HG03097 (cell line): Measurements from ENCODE around the gene DENND5B.

Experiments used
- ATAC-seq: cut with Tn5 transposase; IDR thresholded peaks from one replicate; pipeline ENCODE4 v1.9.1; 2021; ENCODE audit not compliant: unreplicated experiment, low FRiP score

The DENND5B gene

GRCh38 chr12:31353750-31354708 is 236.9 kb downstream of the DENND5B start:
- ATAC-seq: no peak

- no peak for ATAC-seq
Observed at GRCh38 chr12:31346267-31346666, 244.7 kb downstream of the DENND5B start.

- no peak for ATAC-seq
Observed at GRCh38 chr12:31343139-31343538, 247.8 kb downstream of the DENND5B start.

- no peak for ATAC-seq
Observed at GRCh38 chr12:31342286-31342685, 248.7 kb downstream of the DENND5B start.

GRCh38 chr12:31339831-31340622 is 250.9 kb downstream of the DENND5B start:
- no peak for ATAC-seq

GRCh38 chr12:31337952-31338351 is 253.0 kb downstream of the DENND5B start:
- ATAC-seq: no peak
